Activated naive CD8-positive, alpha-beta T cell treated with anti-CD3 and anti-CD28 coated beads, Interleukin-2, amount 50 U/mL, for 16 hours (primary cell): ENCODE measurements around the gene PDS5B.
"Not testable (repeated sequence)": the region's sequence is repeated elsewhere in the genome, so short reads cannot be mapped to it uniquely, and the experiment has no call there.

Source experiments
- DNase-seq: peaks from one replicate; pipeline ENCODE4 v3.0.0-alpha.2; 2020; ENCODE audit warnings: low read depth, low spot score

Gene PDS5B, protein sequence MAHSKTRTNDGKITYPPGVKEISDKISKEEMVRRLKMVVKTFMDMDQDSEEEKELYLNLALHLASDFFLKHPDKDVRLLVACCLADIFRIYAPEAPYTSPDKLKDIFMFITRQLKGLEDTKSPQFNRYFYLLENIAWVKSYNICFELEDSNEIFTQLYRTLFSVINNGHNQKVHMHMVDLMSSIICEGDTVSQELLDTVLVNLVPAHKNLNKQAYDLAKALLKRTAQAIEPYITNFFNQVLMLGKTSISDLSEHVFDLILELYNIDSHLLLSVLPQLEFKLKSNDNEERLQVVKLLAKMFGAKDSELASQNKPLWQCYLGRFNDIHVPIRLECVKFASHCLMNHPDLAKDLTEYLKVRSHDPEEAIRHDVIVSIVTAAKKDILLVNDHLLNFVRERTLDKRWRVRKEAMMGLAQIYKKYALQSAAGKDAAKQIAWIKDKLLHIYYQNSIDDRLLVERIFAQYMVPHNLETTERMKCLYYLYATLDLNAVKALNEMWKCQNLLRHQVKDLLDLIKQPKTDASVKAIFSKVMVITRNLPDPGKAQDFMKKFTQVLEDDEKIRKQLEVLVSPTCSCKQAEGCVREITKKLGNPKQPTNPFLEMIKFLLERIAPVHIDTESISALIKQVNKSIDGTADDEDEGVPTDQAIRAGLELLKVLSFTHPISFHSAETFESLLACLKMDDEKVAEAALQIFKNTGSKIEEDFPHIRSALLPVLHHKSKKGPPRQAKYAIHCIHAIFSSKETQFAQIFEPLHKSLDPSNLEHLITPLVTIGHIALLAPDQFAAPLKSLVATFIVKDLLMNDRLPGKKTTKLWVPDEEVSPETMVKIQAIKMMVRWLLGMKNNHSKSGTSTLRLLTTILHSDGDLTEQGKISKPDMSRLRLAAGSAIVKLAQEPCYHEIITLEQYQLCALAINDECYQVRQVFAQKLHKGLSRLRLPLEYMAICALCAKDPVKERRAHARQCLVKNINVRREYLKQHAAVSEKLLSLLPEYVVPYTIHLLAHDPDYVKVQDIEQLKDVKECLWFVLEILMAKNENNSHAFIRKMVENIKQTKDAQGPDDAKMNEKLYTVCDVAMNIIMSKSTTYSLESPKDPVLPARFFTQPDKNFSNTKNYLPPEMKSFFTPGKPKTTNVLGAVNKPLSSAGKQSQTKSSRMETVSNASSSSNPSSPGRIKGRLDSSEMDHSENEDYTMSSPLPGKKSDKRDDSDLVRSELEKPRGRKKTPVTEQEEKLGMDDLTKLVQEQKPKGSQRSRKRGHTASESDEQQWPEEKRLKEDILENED (N-terminal part only)

DNA sequence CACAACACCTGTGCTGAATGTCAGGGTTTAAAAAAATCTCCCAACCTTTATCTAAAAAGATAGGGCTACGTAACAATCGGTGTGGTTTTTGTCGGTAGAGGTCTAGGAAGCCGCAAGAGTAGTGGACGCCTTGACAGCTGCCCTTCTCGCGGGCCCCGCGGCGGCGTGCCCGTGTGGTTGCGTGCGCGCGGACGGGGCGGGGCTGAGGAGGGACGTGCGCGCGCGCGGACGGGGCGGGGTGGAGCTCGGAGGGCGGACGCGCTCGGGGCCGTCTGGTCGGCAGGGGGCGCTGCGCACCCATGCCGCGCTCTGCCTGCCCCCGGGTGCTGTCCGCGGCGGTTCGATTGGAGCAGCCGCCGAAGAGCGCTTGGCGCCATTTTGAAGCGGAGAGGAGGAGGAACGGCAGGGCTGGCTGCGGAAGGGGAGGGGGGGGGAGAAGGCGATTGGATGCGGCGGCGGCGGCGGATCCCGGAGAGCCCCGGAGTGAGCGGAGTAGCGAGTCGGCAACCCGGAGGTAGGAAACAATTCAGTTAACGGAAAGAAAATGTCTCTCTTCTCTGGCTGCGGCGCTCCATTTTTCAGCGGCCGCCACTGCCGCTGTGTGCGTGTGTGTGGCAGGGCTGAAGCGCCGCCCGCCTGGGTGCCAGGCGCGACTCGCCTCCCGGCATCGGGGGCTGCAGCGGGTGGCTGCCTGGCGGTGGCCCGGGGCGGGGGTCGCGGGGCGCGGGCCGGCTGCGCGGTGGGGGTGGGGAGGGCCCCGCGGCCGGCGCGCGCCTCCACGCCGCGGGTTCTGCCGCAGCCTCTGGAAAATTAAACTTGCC is at the start of gene PDS5B:
Gene PDS5B (plus strand): TSS at position 373 of the 821 bp plus-strand sequence. CDS start 62,321 bp downstream, outside the sequence.
- DNase-seq: peak; percentile 86

DNA sequence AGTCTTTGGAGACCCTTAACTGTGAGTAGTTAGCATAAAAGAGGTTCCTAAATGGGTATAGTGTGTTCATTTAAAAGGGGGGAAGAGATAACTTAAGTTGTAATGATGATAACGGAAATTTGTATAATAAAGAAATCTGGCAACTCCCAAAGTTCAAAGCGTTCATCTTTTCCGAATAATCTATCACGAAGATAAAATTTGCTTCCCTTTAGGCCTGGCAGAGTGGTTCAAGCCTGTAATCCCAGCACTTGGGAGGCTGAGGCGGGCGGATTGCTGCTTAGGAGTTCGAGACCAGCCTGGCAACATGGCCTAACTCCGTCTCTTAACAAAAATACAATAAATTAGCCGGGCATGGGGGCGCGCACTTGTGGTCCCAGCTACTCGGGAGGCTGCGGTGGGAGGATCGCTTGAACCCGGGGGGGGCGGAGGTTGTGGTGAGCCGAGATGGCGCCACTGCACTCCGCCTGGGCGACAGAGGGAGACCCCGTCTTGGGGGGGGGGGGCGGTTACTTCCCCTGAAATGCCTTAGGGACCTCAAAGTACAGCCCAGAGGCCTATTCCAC is 48.6 kb upstream of the PDS5B start:
- DNase-seq: no peak

DNA sequence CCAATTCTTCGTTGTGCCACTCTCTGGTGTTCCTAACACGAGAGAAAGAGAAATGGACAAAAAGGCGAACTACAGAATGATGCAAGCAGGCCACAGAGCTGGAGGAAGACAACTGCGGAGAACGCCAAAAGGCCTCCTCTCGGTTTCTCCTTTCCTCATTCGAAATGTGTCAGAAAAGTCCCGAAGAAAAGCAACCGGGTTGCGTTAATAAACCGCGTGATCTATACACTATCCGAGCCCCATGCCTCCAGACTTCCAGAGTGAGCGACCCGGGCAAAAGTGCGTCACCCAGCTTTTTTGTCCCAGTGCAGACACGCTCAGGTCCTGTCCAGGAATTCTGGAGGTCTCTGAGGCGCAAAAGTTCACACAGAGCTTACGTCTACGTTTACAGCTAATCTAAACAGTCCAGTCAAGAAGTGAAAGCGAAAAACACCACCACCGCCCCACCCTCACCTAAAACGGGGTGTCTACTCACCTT is 48.1 kb upstream of the PDS5B start:
- DNase-seq: no peak

DNA sequence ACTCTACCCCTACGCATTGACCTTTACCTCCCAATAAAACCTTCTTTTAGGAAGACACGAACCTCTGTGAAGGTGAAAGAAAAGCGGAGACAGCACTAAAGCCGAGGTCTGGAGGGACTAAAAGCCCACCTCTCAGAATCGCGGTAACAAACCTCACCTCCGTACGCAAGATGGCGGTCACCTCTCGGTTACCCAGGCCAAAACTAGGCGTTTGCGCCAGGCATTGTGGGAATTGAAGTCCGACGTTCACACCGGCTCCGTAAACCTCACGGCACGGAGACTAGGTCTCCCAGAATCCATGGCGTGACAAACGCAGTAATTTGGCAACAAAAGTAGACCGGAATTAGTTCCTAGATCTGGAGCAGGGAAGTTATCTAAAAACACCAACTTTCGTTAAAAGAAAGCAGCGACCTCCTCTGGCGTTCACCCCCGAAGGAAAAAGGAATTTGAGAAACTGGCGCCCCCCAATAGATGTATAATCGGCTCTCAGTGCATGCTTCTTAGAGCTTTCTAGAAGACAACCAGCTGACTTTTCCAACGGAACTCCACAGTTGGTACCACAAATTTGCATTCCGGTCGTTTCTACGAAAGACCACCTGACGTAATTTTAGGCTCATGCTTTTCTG is 47.5 kb upstream of the PDS5B start, which contains the start of gene N4BP2L2:
Gene N4BP2L2 (minus strand): TSS at position 175 of the 626 bp plus-strand sequence. CDS start 1,768 bp downstream, outside the sequence.
- peak; percentile 68 for DNase-seq

DNA sequence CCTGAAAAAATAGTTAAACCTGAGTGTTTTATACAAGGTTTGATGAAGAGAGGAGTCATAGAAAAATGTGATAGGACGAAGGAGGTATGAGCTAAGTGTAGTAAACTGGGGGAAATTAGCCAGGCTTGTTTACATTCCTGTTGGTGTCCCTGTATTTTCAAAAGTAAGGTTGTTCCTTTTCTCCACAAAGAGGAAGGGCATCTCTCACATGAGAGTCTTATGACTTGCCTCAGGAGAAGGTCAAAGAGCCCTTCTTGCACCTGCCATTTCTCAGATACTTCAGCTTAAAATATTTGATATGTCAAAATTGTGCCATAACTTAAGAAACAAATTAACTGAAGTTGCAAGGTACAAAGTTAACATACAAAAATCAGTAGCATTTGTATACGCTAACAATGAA is 44.0 kb upstream of the PDS5B start:
- no peak for DNase-seq

DNA sequence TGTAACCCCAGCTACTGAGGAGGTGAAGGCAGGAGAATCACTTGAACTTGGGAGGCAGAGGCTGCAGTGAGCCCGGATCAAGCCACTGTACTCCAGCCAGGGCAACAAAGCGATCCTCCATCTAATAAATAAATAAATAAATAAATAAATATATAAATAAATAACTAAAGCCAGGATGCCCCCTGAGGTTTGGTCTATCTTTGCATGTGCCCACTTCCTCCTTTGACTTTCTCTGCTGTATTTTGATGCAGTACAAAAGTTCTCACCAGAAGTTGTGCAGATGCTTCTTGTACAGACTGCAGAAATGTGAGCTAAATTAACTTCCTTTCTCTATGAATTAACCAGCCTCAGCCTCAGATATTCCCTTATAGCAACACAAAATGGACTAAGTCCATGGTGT is 41.2 kb upstream of the PDS5B start:
- no peak for DNase-seq

DNA sequence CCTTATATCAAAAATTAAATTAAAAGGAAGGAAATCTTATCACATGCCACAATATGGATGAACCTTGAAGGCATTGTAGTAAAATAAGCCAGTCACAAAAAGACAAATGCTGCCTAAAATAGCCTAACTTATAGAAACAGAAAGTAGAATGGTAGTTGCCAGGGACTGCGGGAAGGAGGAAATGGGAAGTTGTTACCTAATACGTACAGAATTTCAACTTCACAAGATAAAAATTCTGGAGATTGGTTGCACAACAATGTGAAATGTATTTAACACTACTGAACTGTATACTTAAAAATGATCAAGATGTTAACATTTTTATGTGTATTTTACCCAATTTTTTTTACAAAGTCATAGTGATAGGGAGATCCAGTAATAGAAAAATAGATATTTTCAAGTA is 37.4 kb upstream of the PDS5B start:
- no peak for DNase-seq

DNA sequence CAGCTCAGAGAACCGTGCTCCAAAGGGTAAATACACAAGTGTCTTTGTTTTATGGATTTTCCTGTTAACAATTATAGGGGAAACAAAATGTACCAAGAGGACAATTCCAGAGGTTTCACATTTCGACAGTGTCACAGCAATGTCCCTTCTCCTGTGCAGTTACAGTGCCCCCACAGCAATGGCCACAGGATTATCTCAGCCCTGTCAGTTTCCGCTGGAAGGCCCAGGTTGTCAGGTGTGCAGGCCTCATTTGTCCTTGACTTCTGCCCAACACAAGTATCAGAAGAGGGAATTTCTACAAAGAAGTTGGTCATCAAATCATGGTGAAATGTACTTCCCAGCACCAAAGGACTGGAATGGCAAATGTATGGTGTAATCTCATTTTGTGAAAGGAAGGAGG is 36.5 kb upstream of the PDS5B start:
- DNase-seq: no peak

DNA sequence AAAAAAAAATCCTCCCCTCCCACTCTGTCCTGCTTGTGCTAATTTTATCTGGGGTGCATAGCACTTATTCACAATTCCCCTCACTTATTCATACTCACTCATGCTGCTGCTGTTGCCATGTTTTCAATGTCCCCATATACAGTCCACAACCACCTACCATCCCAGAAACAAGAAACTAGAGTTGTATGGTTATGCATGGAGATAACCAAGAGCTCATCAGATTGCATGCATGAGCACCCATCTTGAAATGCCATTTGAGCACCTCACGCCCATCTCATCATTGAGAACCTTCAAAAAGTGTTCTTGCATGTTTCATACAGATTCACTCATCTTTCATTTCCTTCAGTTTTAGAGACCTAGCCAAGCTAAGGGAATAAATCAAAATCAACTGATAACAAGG is 32.5 kb upstream of the PDS5B start:
- no peak for DNase-seq

DNA sequence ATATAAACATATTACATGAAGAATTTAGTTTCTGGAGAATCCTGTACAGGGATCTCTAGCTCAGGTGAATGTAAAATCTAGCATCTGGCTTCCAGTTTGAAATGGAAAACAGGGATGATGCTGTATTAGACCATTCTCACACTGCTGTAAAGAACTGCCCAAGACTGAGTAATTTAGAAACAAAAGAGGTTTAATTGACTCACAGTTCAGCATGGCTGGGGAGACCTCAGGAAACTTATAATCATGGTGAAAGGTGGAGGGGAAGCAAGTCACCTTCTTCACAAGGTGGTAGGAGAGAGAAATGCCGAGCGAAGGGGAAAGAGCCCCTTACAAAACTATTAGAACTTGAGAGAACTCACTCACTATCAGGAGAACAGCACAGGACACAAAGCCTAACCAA is 30.6 kb upstream of the PDS5B start:
- no peak for DNase-seq

DNA sequence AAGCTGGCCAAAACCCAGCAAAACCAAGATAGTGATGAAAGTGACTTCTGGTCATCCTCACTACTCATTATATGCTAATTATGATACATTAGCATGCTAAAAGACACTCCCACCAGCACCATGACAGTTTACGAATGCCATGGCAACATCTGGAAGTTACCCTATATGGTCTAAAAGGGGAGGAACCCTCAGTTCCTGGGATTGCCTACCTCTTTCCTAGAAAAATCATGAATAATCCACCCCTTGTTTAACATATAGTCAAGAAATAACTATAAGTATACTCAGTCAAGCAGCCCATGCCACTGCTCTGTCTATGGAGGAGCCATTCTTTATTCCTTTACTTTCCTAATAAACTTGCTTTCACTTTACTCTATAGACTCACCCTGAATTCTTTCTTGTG is 25.4 kb upstream of the PDS5B start:
- not testable (repeated sequence) for DNase-seq

DNA sequence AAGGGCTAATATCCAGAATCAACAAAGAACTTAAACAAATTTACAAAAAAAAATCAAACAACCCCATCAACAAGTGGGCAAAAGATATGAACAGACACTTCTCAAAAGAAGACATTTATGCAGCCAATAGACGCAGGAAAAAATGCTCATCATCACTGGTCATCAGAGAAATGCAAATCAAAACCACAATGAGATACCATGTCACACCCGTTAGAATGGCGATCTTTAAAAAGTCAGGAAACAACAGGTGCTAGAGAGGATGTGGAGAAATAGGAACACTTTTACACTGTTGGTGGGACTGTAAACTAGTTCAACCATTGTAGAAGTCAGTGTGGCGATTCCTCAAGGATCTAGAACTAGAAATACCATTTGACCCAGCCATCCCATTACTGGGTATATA is 10.6 kb upstream of the PDS5B start:
- not testable (repeated sequence) for DNase-seq

DNA sequence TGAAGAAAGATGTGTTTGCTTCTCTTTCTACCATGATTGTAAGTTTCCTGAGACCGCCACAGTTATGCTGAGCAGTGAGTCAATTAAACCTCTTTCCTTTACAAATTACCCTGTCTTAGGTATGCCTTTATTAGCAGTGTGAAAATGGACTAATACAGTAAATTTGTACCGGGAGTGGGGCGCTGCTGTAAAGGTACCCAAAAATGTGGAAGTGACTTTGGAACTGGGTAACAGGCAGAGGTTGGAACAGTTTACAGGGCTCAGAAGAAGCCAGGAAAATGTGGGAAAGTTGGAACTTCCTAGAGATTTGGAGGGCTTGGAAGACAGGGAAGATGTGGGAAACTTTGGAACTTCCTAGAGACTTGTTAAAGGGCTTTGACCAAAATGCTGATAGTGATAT is 9.2 kb upstream of the PDS5B start:
- DNase-seq: no peak

DNA sequence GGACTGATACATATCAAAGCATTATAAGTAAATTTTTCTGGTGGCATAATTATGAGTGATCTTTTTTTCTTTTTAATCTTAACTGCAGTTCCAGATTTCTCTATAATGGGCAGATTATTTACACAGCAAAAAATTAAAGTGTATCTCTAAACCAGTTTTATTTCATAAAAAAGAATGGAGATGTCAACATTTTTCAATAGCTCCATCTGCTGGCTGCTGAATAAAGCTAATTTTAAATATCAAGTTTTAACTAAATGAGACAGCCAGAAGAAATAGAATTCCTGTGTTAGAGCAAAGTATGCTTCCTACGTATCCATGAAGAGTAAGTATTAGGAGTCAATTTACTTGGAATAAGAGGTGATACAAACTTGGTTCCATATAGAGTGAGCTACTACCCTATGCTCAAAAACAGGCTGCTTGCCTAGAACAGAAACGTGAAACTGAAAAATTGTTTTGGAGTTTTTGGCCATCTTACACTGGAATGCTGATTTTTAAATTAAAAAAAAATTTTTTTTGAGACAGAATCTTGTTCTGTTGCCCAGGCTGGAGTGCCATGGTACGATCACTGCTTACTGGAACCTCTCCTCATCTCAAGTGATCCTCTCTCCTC is 5.0 kb upstream of the PDS5B start:
- DNase-seq: no peak

DNA sequence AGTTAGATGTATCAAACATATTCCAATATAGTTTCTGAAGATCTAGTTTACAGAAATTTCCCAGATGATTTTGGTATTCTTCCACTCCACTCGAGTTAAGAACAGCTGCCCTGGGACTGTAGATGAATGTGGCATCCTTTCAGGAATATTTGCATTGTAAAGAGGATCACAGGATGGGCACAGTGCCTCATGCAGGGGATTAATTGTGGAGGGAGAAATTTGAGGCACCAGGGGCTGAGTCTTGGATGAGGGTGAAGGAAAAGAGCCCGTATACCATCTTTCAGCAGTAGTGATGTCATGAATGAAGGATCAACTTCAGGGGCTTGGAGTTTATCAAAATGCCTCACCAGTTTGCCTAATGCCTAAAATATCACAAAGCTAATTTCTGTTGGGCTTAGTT is 4.0 kb upstream of the PDS5B start:
- DNase-seq: no peak

DNA sequence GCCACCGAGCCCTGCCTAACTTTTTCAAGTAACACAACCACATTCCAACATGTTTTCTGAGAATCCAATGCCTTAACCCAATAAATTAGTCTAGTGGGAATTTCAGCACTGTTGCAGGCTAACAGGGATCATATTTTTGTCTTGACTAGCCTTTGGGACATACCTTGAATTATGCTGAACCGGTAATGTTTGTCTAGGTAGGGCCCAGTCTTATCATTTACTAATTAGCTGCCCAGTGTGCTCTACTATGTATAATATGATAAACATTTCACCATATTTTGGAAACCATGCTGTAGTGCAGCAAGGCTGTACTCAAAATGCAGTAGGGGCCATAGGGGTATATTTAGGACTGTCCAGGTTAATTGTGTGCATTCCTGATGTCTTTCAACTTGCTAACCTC is 3.3 kb upstream of the PDS5B start:
- no peak for DNase-seq

DNA sequence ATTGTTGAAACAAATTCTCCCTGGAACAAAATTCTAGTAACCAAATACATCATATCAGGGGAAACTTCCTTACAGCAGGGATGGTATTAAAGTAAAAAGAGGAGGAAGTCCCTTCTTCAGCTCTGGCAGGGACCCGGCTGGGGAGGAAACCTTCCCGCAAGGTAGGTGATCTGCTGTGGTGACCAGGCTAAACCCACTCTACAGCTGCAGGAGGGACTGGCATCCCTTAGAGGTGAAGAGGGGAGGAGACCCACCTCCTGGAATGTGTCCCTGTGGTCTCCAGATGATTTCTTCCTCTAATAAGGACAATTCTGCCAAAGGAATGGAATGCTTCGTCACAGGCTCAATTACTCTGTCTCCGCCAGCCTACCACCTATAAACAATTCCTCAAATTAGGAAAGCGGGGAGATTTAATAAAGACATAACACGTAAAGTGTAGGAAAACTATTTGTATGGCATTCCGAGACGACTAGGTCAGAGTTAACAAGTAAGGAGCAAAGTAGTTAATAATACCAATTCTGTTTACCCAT is 637 bp upstream of the PDS5B start:
- DNase-seq: no peak

DNA sequence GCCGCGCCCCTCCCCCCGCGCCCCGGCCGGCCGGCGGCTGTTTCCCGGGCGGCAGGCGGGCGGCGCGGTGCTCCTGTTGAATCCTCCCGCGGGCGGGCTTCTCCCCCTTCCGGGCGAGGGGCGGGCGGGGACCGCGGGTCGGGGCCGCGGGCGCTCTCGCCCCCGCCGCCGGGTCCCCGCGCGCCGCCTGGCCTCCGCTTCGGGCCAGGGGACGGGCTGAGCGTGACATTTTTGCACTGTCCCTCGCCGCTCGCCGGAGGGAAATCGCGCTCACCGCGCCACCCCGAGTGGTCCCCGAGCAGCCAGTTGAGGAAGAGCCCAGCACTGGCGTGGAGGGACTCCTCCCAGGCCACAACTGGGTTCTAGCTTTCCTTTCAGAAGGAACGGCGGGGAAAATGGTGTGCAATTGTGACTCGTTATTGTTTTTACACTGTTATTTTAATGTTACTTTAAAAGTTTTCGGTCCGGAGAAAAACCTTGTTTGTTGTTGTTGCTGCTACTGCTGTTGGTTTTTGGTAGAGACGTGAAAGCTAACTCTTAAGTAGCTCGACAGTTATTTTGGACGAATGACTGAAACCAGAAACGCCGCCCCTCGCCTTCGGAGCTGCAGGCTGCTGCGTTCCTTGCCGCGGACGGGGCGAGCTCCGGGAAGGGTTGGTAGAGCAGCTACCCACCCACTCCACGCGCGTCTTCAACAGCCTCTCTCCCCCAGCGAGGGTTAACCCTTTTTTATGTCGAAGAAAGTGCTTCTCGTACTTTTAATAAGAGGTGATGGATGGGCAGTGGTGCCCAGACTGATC is 959 bp downstream of the PDS5B start:
- peak; percentile 20 for DNase-seq

DNA sequence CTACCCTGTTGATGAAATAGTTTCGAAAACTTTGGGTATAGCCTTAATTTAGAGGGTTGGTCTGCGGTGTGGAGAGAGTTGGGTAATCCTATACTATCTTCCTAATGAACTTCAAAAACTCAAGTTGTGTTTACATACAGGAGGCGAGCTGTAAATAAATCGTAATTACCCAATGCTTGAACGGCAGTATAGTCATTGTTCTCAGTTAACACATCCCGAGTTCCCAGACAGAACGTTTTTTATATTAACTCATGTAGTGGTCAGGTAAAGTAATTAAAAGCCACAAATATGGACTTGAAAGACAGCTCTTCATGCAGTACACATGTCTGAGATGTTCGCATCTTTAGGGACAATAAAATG is 1.5 kb downstream of the PDS5B start:
- DNase-seq: no peak
